HEK293 (cell line): ENCODE data around the gene AIM2.
"Not testable (repeated sequence)": the region's sequence is repeated elsewhere in the genome, so short reads cannot be mapped to it uniquely, and the experiment has no call there.

Experiments used
- CTCF ChIA-PET: fragments of 350-600 bp; formaldehyde crosslinking; extraction: SDS; loops from one replicate; lab custom pipeline; 2021; ENCODE audit warnings: antibody characterized with exemption; lab: Yijun Ruan, JAX
- POLR2A ChIA-PET: fragments of 300-600 bp; formaldehyde crosslinking; extraction: SDS; loops from one replicate; lab custom pipeline; 2020; ENCODE audit warnings: antibody characterized with exemption, inconsistent platforms; lab: Yijun Ruan, JAX
- H3K27ac ChIP-seq: fragments of 200-500 bp; sonication (Bioruptor generic); 2 replicates; pipeline ENCODE4 v1.5.1; 2014; ENCODE audit warnings: low read depth, low read length, control low read depth, inconsistent platforms; ENCODE audit errors: extremely low read depth
- H3K36me3 ChIP-seq, 2 experiments: fragments of 200-500 bp in 1 of 2; sonication (Bioruptor generic) in 1 of 2; 1 replicate in 1 of 2; 2 replicates in 1 of 2; pipeline ENCODE4 v1.5.1; 2014 to 2017; ENCODE audit warnings: inconsistent platforms in 2 of 2, low read length in 2 of 2; ENCODE audit not compliant: control insufficient read depth in 2 of 2, insufficient read depth in 1 of 2
- H3K4me1 ChIP-seq: fragments of 200-500 bp; sonication (Bioruptor generic); 2 replicates; pipeline ENCODE4 v1.5.1; 2014; ENCODE audit warnings: mild to moderate bottlenecking, low read length, inconsistent platforms; ENCODE audit not compliant: control insufficient read depth, insufficient read depth
- H3K4me3 ChIP-seq: 2 replicates; pipeline ENCODE4 v1.5.1; 2011; ENCODE audit warnings: low read depth, mild to moderate bottlenecking, control low read depth, low read length, moderate library complexity
- H3K9me3 ChIP-seq: fragments of 200-500 bp; sonication (Bioruptor generic); 2 replicates; pipeline ENCODE4 v1.5.1; 2014; ENCODE audit warnings: low read depth, low read length, inconsistent platforms; ENCODE audit not compliant: control insufficient read depth, insufficient read depth
- GLIS1 ChIP-seq: fragments of 450-650 bp; formaldehyde crosslinking; IDR thresholded peaks from 2 replicates; pipeline ENCODE4 v1.5.1; 2016; ENCODE audit warnings: missing biosample characterization, missing genetic modification characterization
- HIC1 ChIP-seq: fragments of 450-650 bp; formaldehyde crosslinking; IDR thresholded peaks from 2 replicates; pipeline ENCODE4 v1.5.1; 2016; ENCODE audit warnings: missing biosample characterization, missing genetic modification characterization
- KLF10 ChIP-seq: fragments of 450-650 bp; IDR thresholded peaks from 2 replicates; pipeline ENCODE4 v1.5.1; 2018; ENCODE audit warnings: missing biosample characterization, mild to moderate bottlenecking, missing genetic modification characterization
- PATZ1 ChIP-seq: fragments of 450-650 bp; formaldehyde crosslinking; IDR thresholded peaks from 2 replicates; pipeline ENCODE4 v1.5.1; 2016; ENCODE audit warnings: missing biosample characterization, missing genetic modification characterization
- ZEB2 ChIP-seq: fragments of 450-650 bp; formaldehyde crosslinking; IDR thresholded peaks from 2 replicates; pipeline ENCODE4 v1.5.1; 2016; ENCODE audit warnings: missing biosample characterization, missing genetic modification characterization
- ZNF140 ChIP-seq: fragments of 450-650 bp; formaldehyde crosslinking; IDR thresholded peaks from 2 replicates; pipeline ENCODE4 v1.5.1; 2016; ENCODE audit warnings: missing biosample characterization, missing genetic modification characterization
- ZNF324 ChIP-seq: fragments of 450-650 bp; formaldehyde crosslinking; IDR thresholded peaks from 2 replicates; pipeline ENCODE4 v1.5.1; 2016; ENCODE audit warnings: missing biosample characterization, missing genetic modification characterization
- ZNF37A ChIP-seq: fragments of 450-650 bp; IDR thresholded peaks from 2 replicates; pipeline ENCODE4 v1.5.1; 2018; ENCODE audit warnings: missing biosample characterization, missing genetic modification characterization
- ZNF473 ChIP-seq: fragments of 450-650 bp; formaldehyde crosslinking; IDR thresholded peaks from 2 replicates; pipeline ENCODE4 v1.5.1; 2017; ENCODE audit warnings: missing biosample characterization, missing genetic modification characterization
- ZNF561 ChIP-seq: fragments of 450-650 bp; IDR thresholded peaks from 2 replicates; pipeline ENCODE4 v1.5.1; 2018; ENCODE audit warnings: missing biosample characterization, missing genetic modification characterization, borderline replicate concordance
- ZNF610 ChIP-seq: fragments of 450-650 bp; formaldehyde crosslinking; IDR thresholded peaks from 2 replicates; pipeline ENCODE4 v1.5.1; 2016; ENCODE audit warnings: missing biosample characterization, missing genetic modification characterization, borderline replicate concordance
- ZNF830 ChIP-seq: fragments of 450-650 bp; IDR thresholded peaks from 2 replicates; pipeline ENCODE4 v1.5.0; 2018; ENCODE audit warnings: missing biosample characterization, missing genetic modification characterization, low read depth, mild to moderate bottlenecking, moderate library complexity
- TF ChIP-seq, protein P1 (sequence below): fragments of 450-650 bp; formaldehyde crosslinking; IDR thresholded peaks from 2 replicates; pipeline ENCODE4 v1.5.1; 2016; ENCODE audit warnings: missing biosample characterization, missing genetic modification characterization
- TF ChIP-seq, protein P2 (sequence below): fragments of 450-650 bp; formaldehyde crosslinking; IDR thresholded peaks from 2 replicates; pipeline ENCODE4 v1.5.1; 2017; ENCODE audit warnings: missing biosample characterization, missing genetic modification characterization
- TF ChIP-seq, protein P3 (sequence below): fragments of 450-650 bp; formaldehyde crosslinking; IDR thresholded peaks from 2 replicates; pipeline ENCODE4 v1.5.1; 2016; ENCODE audit warnings: missing biosample characterization, missing genetic modification characterization
- TF ChIP-seq, protein P4 (sequence below): fragments of 450-650 bp; formaldehyde crosslinking; IDR thresholded peaks from 2 replicates; pipeline ENCODE4 v1.5.1; 2017; ENCODE audit warnings: missing biosample characterization, missing genetic modification characterization
- TF ChIP-seq, protein P5 (sequence below): fragments of 450-650 bp; formaldehyde crosslinking; IDR thresholded peaks from 2 replicates; pipeline ENCODE4 v1.5.1; 2016; ENCODE audit warnings: missing biosample characterization, missing genetic modification characterization

Gene AIM2

GRCh38 chr1:159030311-159030710 lies 46.3 kb downstream of the AIM2 start:
- Histone ChIP-seq H3K9me3 (no peaks in the 10 kb centered on the region), H3K27ac (no peak overlapping the region), H3K36me3 (peaks cover 8 to 58% of the 10 kb centered on the region in 2 experiments; a peak in 2 of 3 replicates), H3K4me1 (no peaks in the 10 kb centered on the region), H3K4me3 (no peak overlapping the region)
- TF ChIP-seq, protein P1, sequence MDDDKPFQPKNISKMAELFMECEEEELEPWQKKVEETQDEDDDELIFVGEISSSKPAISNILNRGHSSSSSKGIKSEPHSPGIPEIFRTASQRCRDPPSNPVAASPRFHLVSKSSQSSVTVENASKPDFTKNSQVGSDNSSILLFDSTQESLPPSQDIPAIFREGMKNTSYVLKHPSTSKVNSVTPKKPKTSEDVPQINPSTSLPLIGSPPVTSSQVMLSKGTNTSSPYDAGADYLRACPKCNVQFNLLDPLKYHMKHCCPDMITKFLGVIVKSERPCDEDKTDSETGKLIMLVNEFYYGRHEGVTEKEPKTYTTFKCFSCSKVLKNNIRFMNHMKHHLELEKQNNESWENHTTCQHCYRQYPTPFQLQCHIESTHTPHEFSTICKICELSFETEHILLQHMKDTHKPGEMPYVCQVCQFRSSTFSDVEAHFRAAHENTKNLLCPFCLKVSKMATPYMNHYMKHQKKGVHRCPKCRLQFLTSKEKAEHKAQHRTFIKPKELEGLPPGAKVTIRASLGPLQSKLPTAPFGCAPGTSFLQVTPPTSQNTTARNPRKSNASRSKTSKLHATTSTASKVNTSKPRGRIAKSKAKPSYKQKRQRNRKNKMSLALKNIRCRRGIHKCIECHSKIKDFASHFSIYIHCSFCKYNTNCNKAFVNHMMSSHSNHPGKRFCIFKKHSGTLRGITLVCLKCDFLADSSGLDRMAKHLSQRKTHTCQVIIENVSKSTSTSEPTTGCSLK (tag by site-specific recombination): no peak
- no peak for TF ChIP-seq ZNF561 (tag by site-specific recombination)
- no peak for TF ChIP-seq ZNF610 (tag by site-specific recombination)
- no peak for TF ChIP-seq HIC1 (tag by site-specific recombination)
- TF ChIP-seq, protein P2, sequence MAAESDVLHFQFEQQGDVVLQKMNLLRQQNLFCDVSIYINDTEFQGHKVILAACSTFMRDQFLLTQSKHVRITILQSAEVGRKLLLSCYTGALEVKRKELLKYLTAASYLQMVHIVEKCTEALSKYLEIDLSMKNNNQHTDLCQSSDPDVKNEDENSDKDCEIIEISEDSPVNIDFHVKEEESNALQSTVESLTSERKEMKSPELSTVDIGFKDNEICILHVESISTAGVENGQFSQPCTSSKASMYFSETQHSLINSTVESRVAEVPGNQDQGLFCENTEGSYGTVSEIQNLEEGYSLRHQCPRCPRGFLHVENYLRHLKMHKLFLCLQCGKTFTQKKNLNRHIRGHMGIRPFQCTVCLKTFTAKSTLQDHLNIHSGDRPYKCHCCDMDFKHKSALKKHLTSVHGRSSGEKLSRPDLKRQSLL (tag by site-specific recombination): no peak
- no peak for TF ChIP-seq ZNF140 (tag by site-specific recombination)
- TF ChIP-seq ZNF37A (tag by site-specific recombination): no peak
- no peak for TF ChIP-seq GLIS1
- TF ChIP-seq ZEB2 (tag by site-specific recombination): no peak
- TF ChIP-seq PATZ1 (tag by site-specific recombination): no peak
- no peak for TF ChIP-seq ZNF473
- TF ChIP-seq, protein P3, sequence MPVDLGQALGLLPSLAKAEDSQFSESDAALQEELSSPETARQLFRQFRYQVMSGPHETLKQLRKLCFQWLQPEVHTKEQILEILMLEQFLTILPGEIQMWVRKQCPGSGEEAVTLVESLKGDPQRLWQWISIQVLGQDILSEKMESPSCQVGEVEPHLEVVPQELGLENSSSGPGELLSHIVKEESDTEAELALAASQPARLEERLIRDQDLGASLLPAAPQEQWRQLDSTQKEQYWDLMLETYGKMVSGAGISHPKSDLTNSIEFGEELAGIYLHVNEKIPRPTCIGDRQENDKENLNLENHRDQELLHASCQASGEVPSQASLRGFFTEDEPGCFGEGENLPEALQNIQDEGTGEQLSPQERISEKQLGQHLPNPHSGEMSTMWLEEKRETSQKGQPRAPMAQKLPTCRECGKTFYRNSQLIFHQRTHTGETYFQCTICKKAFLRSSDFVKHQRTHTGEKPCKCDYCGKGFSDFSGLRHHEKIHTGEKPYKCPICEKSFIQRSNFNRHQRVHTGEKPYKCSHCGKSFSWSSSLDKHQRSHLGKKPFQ (tag by site-specific recombination): no peak
- TF ChIP-seq ZNF324: no peak
- no peak for TF ChIP-seq KLF10
- TF ChIP-seq, protein P4, sequence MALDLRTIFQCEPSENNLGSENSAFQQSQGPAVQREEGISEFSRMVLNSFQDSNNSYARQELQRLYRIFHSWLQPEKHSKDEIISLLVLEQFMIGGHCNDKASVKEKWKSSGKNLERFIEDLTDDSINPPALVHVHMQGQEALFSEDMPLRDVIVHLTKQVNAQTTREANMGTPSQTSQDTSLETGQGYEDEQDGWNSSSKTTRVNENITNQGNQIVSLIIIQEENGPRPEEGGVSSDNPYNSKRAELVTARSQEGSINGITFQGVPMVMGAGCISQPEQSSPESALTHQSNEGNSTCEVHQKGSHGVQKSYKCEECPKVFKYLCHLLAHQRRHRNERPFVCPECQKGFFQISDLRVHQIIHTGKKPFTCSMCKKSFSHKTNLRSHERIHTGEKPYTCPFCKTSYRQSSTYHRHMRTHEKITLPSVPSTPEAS: no peak
- TF ChIP-seq, protein P5, sequence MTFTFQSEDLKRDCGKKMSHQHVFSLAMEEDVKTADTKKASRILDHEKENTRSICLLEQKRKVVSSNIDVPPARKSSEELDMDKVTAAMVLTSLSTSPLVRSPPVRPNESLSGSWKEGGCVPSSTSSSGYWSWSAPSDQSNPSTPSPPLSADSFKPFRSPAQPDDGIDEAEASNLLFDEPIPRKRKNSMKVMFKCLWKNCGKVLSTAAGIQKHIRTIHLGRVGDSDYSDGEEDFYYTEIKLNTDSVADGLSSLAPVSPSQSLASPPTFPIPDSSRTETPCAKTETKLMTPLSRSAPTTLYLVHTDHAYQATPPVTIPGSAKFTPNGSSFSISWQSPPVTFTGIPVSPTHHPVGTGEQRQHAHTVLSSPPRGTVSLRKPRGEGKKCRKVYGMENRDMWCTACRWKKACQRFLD: no peak
- TF ChIP-seq ZNF830: no peak
- POLR2A ChIA-PET: no interaction called here
- CTCF ChIA-PET: interaction anchor here (1.3 kb wide), 1 partner anchor 42 kb away, joined by 3 read pairs; no protein-coding TSS in a partner anchor

DNA sequence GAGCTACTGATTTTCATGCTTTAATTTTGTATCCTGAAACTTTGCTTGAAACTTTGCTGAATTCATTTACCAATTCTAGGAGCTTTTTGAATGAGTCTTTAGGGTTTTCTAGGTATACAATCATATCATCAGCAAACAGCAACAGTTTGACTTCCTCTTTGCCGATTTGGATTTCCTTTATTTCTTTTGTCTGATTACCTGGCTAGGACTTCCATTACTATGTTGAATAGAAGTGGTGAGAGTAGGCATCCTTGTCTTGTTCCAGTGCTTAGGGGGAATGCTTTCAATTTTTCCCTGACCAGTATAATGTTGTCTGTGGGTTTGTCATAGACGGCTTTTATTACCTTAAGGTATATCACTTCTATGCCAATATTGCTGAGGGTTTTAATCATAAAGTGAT lies 49.7 kb downstream of the AIM2 start:
- H3K9me3 ChIP-seq, H3K4me3 ChIP-seq, H3K4me1 ChIP-seq, H3K27ac ChIP-seq, POLR2A ChIA-PET: not testable (repeated sequence)
- peaks cover 0 to 43% of the 10 kb centered on the region in 2 experiments; a peak in 2 of 3 replicates for H3K36me3 ChIP-seq
- CTCF ChIA-PET: interaction anchor here (0.7 to 1.0 kb wide), 2 partner anchors 28 to 249 kb away, joined by 3 to 4 read pairs; no protein-coding TSS in a partner anchor
